Tibial nerve (tissue), 4 donors: ENCODE results near the gene REPS1.
"Not testable (repeated sequence)": the region's sequence is repeated elsewhere in the genome, so short reads cannot be mapped to it uniquely, and the experiment has no call there.

Source experiments
- EP300 ChIP-seq, 2 donors: sonication (generic); formaldehyde crosslinking; IDR thresholded peaks; one replicate each; pipeline ENCODE4 v1.6.1; 2017; ENCODE audit warnings: antibody characterized with exemption in 2 of 2, mild to moderate bottlenecking in 1 of 2
- TF ChIP-seq, protein P1 (sequence below), 5 experiments: fragments of 200-600 bp in 3 of 5; fragments of 450-650 bp in 2 of 5; sonication (generic) in 3 of 5; IDR thresholded peaks; one replicate each; pipeline ENCODE4 v1.5.1; 2016 to 2019; ENCODE audit warnings: antibody characterized with exemption in 5 of 5, mild to moderate bottlenecking in 3 of 5, moderate library complexity in 2 of 5

DNA sequence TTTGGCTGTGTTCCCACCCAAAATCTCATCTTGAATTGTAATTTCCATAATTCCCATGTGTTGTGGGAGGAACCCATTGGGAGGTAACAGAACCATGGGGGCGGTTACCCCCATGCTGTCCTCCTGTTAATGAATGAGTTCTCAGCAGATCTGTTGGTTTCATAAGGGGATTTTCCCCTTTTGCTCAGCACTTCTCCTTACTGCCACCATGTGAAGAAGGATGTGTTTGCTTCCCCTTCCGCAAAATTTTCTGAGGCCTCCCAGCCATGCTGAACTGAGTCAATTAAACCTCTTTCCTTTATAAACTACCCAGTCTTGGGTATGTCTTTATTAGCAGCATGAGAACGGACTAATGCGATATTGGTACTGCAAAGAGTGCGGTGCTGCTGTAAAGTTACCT is 4.9 kb upstream of the REPS1 start:
- TF ChIP-seq, protein P1, sequence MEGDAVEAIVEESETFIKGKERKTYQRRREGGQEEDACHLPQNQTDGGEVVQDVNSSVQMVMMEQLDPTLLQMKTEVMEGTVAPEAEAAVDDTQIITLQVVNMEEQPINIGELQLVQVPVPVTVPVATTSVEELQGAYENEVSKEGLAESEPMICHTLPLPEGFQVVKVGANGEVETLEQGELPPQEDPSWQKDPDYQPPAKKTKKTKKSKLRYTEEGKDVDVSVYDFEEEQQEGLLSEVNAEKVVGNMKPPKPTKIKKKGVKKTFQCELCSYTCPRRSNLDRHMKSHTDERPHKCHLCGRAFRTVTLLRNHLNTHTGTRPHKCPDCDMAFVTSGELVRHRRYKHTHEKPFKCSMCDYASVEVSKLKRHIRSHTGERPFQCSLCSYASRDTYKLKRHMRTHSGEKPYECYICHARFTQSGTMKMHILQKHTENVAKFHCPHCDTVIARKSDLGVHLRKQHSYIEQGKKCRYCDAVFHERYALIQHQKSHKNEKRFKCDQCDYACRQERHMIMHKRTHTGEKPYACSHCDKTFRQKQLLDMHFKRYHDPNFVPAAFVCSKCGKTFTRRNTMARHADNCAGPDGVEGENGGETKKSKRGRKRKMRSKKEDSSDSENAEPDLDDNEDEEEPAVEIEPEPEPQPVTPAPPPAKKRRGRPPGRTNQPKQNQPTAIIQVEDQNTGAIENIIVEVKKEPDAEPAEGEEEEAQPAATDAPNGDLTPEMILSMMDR (IDR thresholded peaks at IDR 0.05) = not testable (repeated sequence)
- not testable (repeated sequence) for TF ChIP-seq EP300 (IDR thresholded peaks at IDR 0.05)
